ENCODE results near the gene ARRDC4.

ARRDC4 gene

DNA sequence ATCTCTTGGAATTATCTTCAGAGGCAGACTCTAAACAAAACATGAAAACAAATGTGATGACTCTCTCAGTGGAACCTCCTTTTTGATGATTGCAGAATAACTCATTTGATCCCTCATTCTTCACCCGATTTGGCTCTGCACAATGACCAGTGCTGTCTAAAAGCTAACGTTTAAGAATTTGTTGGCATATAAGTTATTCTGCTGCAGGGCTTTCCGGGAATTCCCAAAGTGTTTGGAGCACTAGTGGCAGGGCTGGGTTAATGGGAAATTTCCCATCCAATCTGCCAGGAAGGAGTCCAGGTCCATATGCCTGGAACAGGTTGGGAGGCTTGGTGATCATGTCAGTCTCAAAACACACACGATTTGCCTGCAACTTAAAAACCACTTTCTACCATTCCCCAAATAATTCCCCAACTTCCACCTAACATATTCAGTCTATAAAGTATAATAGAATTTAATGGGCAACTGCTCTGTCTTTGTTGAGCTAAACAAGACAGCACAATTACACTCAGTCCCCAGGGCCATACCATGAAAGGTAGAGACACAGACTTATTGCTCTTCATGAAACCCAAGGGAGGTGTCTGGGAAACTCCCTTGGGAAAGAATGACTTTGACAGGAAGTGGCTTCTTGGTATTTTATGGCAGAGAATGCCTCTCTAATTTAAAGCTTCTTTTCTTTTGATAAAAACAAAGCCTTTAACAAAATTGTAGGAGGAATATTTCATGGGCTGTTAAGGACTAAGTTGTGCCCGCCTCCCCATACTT, 38.0 kb downstream of the ARRDC4 start:
- no peak for DNase-seq (ENCODE audit: low spot score)

DNA sequence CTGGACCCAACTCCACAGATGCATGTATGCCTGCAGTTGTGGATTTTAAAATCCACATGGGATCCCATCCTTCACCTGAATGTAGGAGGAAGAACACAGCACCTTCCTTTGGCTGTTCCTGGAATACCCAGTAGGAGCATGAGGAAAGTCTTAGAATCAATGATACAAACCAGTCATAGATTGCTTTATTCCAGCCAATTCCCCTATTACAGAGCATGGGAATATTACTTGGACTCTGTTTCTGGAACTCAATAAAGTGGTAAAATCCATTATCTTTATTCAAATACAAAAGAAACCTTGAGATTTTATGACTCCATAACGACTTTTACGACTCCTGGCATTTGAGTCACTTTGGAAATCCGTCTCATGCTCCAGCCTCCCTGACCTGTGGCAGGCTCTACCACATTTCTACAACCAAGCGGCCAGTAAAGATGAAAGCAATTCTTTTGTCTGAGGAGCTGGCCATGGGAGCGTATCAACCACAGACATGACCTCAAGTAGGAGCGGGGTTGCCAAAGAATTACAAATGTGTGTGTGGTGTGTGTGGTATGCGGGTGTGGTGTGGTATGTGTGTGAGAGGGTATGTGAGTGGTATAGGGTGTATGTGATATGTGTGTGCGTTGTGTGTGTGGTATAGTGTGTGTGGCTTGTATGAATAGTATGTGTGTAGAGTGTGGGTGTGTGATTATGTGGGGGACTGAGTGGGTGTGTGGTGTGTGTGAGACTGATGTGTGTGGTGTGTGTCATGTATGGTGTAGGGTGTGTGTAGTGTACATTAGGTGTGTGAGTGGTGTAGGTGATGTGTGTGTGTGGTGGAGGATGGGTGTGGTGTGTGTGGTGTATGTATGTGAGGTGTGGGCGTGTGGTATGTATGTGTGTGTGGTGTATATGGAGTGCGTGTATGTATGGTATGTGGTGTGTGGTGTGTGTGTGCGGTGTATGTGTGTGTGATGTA, 40.0 kb downstream of the ARRDC4 start:
- no peak for DNase-seq (ENCODE audit: low spot score)

DNA sequence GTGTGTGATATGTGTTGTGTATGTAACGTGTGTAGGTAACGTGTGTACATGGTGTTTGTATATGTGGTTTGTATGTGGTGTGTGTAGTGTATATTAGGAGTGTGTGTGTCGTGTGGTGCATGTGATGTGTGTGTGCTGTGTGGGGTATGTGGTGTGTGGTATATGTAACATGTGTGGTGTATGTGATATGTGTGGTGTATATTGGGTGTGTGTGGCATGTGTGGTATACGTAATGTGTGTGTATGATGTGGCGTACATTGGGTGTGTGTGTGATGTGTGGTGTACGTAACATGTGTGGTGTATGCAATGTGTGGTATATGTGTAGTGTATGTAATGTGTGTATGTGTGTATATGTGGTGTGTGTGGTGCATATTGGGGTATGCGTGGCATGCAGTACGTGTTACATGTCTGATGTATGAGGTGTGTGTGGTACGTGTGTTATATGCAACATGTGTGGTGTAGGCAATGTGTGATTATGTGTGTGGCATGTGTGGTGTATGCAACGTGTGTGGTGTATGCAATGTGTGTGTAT, 41.2 kb downstream of the ARRDC4 start:
- DNase-seq (ENCODE audit: low spot score), result no peak

DNA sequence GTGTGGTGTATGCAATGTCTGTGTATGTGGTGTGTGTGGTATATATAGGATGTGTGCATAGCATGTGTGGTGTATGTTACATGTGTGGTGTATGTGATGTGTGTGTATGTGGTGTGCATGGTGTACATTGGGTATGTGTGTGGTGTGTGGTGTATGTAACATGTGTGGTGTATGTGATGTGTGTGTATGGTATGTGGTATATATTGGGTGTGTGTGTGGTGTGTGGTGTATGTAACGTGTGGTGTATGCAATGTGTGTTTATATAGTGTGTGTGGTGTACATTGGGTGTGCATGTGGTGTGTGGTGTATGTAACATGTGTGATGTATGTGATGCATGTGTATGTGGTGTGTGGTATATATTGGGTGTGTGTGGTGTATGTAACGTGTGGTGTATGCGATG, 41.9 kb downstream of the ARRDC4 start:
- DNase-seq (ENCODE audit: low spot score), result no peak

DNA sequence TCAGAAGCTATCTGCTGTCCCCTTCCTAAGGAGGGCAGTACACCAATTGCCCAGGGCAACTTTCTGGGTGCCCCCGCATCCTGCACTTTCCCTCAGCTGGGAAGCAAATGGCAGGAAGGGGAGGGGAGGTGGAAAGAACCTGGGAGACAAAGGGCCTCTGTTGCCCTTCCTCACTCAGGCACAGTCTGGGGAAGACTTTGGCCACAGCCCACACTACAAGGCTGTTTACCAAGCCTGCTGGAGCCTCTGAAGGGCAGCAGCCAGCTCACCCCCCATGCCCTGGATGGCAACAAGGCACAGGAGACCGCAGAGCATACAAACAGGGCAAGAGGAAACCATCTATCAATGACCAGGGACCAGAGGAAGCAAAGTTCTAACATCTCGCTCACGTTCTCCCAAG, 42.4 kb downstream of the ARRDC4 start:
- no peak for DNase-seq (ENCODE audit: low spot score)

DNA sequence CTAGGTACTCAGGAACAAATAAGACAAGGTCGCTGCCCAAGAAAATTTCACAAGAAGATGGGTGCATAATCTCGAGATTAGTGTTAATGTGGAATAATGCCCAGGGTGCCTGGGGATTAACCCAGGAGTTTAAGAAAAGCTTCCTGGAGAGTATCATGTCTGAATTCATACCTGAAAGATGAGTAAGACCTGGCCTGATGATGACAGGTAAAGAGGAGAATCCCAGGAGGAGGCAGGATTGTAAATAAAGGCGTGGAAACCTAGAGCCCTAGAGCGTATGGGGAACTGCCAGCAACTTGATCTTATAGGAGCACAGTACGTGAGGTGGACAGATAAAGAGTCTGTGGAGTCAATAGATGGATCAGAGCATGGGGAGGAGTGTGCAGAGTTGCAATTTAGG, 43.0 kb downstream of the ARRDC4 start:
- DNase-seq (ENCODE audit: low spot score), result no peak

DNA sequence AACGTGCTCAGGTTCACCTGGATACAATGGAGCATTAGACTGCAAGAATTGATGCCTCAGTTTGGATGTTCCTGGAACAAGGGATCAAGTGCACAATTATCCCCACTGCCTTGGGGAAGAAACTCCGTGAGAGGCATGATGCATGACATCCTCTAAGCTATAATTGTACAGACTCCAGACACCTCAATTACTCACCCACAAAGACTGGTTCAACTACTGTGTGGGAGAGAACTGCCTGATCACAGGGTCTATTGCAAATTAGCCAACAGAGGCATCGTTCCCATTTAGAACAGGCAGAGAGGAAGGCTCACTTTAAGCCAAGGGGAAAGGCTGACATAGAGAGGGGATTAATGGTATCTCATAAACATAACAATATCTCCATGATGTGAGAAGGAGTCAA, 43.5 kb downstream of the ARRDC4 start:
- DNase-seq (ENCODE audit: low spot score), result no peak

DNA sequence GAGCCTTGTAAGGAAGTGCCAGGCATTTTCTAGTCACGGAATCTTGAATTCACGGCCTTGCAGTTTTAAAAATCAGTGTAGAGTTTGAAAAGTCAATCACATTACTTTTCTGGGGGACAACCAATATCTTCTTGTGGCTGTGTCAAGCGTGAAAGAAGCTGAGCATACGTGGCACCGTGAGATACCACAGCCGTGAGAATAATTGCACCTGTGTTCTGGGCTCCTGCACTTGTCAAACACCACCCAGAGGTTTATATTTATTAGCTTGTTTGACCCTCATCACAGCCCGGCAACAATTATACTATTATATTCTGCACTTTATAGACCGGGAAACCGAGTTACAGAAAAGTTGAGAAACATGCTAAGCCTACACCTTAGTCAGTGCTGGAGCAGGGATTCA, 45.2 kb downstream of the ARRDC4 start:
- no peak for DNase-seq (ENCODE audit: low spot score)

DNA sequence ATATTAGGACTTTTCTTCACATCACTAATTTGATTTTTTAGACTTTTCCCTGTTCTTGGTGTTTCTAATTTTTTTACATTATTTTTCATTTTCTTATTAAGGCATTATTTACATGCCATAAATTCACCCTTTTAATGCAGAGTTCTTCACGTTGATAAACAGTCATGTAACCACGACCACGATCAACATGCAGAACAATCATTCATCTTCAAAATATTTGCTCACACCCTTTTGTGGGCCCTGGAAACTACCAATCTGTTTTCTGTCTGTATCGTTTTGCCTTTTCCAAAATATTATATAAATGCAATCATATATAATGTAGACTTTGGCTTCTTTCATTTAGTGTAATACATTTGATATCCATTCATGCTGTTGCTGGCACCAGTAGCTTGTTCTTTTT, 48.7 kb downstream of the ARRDC4 start:
- no peak for DNase-seq (ENCODE audit: low spot score)

DNA sequence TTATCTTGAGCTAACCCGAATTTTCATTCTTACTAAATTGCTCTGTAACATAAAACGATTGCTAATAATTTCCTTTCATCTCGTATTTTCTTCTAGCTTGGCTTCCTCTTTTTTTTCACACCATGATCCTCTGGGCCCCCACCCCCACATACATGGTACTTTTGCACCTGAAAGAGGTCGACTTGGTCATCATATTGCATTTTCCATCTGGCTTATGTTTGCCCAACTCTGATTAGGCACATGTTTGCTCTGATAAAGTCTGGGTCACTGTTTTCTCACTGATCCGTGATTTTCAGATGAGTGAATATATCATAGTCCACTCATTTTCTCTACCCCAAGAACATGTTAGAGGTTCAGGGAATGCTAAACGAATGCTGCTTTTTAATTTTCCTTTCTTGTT, 49.5 kb downstream of the ARRDC4 start:
- DNase-seq (ENCODE audit: low spot score), result no peak

DNA sequence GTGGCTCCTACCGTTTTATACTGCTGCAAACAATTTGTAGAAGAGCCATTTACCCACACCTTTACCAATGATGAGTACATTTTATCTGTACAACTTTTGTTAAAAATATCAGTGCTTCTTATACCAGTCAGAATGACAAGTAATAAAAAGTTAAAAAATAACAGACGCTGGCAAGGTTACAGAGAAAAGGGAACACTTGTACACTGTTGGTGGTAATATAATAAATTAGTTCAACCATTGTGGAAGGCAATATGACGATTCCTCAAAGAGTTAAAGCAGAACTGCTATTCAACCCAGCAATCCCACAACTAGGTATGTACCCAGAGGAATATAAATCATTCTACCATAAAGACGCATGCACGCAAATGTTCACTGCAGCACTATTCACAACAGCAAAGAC, 51.9 kb downstream of the ARRDC4 start:
- DNase-seq (ENCODE audit: low spot score), result no peak

DNA sequence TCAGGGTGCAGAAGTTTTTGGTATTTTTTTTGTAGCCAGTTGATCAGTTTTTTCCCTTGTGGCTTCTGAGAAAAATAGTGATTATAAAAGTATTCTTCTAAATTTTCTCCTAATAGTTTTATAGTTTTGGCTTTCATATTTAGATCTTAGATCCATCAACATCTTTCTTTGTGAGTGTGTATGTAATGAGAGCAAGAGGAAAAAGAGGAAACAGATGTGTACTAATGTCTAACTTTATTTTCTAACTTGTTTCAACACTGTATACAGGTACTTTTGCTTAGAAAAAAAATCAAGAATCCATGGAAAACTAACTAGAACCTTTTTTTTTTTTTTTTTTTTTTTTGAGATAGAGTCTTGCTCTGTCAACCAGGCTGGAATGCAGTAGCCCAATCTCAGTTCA, 53.1 kb downstream of the ARRDC4 start:
- DNase-seq (ENCODE audit: low spot score), result no peak

DNA sequence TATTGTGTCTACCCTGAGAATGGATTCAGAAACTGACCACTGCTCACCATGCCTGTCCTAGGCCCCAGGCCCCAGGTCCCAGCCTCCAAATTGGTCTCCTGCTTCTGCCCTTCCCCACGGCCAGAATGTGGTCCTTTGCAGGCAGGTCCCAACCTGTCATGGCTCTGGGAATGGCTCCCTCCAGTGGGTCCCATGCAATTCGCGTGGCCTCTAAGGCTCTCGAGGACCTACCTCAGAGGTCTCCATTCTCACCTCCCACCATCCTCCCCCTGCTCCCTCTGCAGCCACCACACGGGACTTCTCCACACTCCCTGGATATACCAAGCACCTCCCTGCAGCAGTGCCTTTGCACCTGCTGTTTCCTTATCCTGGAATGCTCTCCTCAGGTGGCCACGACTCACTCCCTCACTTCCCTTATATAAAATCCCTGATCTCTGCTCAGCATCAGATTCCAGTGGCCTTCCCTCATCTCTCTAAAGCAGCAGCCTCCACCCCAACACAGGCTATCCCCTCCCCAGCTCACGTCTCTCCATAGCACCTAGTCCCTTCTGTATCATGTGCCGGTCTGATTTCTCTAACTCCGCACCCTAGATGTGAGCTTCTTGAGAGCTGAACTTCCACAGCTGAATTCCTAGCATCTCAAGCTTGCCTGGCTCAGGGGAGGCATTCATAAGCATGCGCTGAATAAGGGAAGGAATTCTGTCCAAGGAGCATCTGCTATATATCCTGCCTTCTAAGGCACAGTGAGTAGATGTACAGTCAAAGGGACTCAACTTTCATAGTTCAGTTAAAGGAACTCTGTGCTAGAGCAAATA, 56.9 kb downstream of the ARRDC4 start:
- DNase-seq (ENCODE audit: low spot score), result no peak

DNA sequence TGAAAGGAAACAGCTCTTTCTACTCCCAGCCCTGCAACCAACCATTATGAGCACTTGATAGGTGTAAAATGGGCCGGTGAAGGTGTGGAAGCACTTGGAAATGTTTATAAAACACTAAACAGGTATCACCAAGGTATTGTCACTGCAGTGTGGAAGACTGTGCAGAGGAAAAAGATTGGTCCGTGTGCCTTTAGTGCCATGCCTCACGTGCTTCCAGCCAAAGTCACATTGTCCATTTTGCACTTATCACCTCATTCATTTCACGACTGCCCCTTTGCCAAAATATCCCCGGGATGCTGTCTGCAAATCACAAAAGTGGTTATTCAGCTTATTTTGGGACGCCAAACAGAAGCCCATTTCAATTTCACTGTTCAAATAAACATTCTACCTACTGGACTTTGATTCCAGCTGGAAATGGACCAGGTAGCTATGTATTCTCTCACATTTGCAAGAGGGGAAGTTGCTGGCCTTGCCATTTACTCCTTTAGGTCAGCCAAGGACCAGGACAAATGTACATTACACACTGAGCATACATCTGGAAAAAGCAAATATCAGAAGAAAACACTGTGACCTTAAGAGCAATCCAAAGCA, 58.4 kb downstream of the ARRDC4 start:
- no peak for DNase-seq (ENCODE audit: low spot score)

All from cerebellar cortex (tissue), 1 donor.